UCSD-AML1 (cell line): ENCODE results near the gene PNLDC1.
"Not testable (repeated sequence)": the region's sequence is repeated elsewhere in the genome, so short reads cannot be mapped to it uniquely, and the experiment has no call there.

Experiments
- DNase-seq: peaks from one replicate; lab custom pipeline; 2025; ENCODE audit not compliant: unreplicated experiment; lab: John Stamatoyannopoulos, UW

The PNLDC1 gene

DNA sequence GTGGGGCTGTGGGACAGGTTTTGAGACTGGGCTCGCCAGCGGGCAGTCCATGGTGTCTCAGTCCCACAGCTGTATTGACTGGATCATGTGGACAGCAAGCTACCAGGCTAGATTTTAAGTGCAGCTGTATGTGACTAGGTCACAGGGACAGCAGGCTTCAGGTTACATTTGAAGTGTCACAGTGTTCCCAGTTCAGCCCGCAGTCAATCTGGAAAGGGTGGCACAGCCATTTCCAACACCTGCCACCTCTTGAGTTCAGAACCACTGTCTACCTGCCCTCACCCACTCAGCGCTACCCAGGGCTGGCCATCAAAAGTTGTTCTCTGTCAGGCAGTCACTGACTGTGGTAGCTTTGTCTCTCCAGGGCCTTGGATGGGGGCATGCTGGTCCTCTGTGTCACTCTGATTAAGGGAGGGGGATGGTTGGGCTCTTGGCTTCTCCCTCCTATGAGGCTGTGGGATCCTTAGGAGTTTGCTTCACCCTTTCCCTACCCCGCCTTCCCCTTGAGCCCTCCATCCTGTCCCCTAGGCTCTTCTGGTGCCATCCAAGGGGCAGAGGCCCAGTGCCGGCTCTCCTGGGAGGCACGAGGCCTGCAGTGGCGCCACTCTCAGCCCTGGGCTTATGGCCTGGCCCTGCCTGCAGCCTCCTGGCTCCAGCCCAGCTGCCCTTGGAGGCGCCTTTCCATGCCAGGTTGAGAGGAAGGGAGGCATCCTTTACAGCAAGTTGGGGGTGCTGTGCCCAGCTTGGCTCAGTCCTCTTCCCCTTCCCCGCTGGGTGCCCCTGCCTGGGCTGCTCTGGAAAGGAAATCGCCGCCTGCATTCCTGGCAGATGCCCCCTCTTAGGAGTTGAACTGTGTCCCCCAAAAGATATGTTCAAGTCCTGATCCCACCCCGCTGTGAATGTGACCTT, 44.9 kb downstream of the PNLDC1 start:
- no peak for DNase-seq

DNA sequence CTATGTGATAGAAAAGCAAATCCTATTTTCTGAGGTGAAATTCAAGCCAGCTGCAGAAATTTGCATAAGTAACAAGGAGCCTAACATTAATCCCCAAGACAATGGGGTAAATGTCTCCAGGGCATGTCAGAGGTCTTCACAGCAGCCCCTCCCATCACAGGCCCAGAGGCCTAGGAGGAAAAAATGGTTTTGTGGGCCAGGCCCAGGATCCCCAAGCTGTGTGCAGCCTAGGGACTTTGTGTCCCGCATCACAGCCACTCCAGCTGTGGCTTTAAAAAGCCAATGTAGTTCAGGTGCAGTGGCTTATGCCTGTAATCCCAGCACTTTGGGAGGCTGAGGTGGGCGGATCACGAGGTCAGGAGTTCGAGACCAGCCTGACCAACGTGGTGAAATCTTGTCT, 48.5 kb downstream of the PNLDC1 start:
- not testable (repeated sequence) for DNase-seq

DNA sequence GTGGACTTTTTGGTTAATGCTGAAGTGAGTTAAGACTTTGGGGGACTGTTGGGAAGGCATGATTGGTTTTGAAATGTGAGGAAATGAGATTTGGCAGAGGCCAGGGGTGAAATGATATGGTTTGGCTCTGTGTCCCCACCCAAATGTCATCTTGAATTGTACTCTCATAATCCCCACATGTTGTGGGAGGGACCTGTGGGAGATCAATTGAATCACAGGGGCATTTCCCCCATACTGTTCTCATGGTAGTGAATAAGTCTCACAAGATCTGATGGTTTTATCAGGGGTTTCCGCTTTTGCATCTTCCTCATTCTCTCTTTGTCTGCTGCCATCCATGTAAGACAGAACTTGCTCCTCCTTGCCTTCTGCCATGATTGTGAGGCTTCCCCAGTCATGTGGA, 49.8 kb downstream of the PNLDC1 start:
- not testable (repeated sequence) for DNase-seq

DNA sequence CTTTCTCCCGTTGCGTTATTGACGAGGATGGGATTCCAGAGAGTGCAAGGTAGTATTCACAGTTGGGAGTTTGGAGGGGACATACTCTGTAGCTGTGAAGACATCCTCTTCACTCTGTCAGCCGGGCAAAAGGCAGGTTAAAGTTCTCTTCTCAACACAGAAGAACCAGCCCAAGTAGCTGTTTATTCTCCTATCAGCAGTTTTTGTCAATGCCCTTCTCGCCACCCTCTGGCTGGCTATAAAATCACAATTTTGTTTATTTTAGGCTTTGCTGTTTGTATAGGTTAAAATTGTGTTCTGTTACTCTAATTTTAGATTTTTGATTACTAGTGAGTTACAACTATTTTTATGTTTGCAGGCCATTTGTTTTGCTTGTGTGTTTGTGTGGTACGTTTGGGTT, 52.8 kb downstream of the PNLDC1 start:
- DNase-seq = no peak

DNA sequence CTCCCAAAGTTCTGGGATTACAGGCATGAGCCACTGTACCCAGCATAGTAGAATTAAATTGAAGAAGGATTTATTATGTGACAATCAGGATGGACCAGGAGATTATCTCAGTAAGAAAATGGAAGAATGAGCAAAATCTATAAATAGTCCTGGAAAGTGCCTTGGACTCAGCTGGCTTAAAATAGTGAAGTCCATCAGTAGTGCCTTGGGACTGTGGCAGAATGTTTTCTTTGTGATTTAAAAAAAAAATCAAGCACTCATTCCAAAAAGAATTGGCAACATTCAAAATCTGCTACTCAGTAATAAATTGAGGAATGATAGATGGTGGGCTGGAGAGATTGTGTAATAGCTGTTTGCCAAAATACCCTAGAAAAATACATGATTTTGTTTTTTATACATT, 53.7 kb downstream of the PNLDC1 start:
- DNase-seq = no peak

DNA sequence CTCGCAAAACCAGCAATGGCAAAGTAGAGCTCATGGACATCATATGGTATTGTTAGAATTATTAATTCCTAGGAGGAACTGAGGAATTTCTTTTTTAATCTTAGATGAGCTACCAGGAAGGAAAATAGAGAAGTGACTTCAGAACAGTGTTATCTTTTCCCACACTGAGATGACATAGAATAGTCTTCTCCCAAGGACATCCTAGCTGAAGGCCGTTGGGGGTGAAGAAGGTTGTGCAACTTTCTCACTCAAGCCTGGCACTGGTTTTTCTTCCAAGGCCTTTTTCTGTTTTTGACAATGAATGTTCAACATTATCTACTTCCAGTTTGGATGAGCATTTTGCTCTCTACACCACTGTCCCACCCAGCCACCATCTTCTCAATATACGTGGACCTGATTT, 54.9 kb downstream of the PNLDC1 start:
- DNase-seq = no peak

DNA sequence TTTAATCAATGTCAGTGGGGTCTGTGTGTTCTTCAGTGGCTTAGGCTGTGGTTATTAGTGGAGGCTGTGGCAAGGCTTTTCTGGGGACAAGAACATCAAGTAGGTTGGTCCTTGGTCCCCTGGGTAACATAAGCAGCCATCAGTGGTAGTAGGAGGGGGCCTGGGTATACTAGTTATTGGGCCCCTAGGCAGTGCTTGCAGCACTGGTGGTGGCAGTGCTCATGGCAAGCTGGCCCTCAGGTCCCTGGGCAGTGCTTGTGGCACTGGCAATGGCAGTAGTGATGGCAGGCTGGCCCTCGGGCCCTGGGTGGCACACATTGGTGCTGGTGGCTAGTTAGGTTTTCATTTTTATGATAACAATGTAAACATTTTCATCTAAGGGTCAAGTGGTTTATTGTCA, 58.2 kb downstream of the PNLDC1 start:
- no peak for DNase-seq

DNA sequence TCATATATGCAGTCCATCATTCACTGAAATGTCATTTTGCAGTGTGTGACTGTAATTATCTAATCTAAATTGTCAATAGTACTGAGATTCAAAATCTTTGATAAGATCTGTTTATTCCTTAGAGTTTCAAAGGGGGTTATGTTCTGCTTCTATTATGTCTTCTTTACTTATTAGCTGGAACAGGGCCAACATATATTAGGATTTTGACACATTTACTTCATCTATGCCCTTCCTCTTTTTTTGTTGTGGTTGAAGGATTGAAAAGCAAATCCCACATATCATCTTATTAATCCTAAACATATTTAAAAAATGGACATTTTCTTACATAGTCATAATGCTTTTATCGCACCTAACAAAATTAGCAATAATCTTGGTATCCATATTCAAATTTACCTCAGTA, 60.4 kb downstream of the PNLDC1 start:
- DNase-seq = no peak

DNA sequence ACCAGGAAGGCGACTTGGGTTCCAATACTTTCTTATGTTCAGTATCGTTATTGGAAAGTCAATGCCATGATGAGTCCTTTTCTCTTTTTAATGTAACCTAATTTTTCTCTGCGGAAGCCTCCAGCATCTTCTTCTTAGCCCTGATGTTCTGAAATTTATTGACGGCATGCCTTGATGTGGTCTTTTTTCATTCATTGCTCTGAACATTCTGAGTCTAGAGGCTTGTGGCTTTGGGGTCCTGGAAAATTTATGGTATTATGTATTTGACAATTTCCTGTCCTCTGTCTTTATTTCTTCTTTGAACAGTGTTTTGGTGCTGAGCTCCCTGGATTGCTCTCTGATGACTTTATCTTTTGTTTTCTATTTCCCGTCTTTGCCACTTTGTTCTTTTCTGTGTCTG, 62.0 kb downstream of the PNLDC1 start:
- DNase-seq = no peak

DNA sequence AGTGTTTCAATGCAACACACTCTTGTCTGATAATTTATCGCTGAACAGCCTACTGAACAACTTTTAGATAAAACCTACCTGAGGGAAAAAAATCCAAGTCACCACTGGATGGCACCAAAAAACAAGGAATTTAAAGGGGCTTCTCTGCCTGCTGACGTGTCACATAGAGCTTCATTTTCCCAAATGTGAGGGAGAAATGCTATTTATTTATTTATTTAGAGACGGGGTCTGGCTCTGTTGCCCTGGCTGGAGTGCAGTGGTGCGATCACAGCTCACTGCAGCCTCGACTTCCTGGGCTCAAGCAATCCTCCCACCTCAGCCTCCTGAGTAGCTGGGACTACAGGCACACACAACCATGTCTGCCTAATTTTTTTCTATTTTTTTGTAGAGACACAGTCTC, 63.3 kb downstream of the PNLDC1 start:
- DNase-seq = not testable (repeated sequence)

DNA sequence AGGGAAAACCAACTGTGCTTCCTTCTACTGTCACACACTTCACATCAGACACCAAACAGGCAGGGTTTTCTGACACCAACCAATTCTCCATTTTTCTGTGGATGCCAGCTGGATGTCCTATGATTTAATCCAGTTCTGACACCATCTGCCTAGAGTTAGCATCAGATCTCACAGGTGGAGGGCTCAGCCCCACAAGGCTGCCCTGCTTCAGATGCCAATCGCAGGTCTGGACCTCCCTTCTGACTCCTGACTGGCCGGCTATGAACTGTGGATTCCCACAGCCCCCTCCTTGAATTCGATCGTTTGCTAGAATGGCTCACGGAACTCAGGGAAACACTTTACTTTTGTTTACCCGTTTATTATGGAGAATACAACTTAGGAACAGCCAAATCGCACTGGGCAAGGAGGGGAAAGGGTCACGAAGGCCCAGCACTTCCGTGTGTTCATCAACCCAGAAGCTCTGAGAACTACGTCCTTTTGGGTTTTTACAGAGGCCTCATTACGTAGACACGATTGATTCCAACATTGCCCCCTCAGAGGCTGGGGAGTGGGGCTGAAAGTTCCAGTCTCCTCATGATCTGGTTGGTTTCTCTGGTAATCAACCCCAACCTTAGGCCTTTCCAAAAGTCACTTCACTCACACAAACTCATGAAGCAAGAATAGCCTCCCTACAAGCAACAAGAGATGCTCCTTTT, 65.3 kb downstream of the PNLDC1 start:
- no peak for DNase-seq

DNA sequence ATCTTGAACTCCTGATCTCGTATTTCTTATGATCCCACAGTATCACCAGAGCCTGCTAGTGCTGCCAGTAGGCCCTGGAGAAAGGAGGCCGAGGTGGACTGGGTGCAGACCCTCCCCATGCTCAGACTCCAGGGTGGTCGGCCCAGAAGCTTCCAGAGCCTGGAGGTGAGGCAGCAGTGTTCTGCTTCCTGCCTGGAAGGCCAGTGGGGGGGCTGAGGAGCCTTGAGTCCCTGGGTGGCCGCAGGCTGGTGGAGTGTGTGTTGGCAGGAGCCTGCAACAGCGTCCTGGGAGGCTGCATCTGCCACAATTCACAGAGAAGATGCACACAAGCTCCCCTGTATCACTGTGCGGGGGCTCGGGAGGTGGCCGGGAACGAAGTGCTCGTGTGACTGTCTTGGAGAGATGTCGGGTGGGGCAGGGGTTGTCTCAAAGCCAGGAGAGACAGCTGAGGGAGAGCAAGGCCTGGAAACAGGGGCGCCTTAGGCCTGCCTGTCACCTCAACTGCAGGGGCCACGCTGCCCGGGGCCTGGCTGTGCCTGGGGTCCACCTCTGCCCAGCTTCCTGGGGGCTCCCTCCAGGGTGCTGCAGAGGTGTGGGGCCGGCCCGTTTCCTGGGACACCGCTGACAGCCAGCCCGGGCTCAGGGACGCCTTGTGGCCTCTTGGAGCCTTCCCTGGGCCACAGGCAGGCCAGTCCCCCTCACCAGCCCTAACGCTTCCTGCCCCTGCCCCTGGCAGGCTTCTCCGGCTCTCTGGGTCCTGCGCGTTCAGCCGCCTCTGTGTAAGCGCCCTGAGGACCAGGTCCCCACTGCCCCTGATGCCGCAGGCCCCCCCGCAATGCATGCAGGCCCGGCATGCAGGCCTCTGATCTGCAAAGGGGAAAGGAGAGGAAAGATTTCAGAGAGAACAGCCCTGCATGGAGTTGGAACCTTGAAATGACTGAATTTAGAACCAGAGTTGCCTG, 66.5 kb downstream of the PNLDC1 start:
- no peak for DNase-seq
